GM18907 (cell line): ENCODE results near the gene CAMK2G.
"Not testable (repeated sequence)": the region's sequence is repeated elsewhere in the genome, so short reads cannot be mapped to it uniquely, and the experiment has no call there.

ENCODE experiments used
- ATAC-seq: cut with Tn5 transposase; IDR thresholded peaks from one replicate; pipeline ENCODE4 v1.9.1; 2021; ENCODE audit warnings: mild to moderate bottlenecking, moderate library complexity; ENCODE audit not compliant: unreplicated experiment

CAMK2G gene

GRCh38 chr10:73798927-73799560, 75.3 kb downstream of the CAMK2G start:
- ATAC-seq: no peak

GRCh38 chr10:73798087-73798486, 76.3 kb downstream of the CAMK2G start:
- ATAC-seq: no peak

- no peak for ATAC-seq
Observed at GRCh38 chr10:73797324-73798025, 76.9 kb downstream of the CAMK2G start.

- no peak for ATAC-seq
Observed at GRCh38 chr10:73796766-73797165, 77.6 kb downstream of the CAMK2G start.

GRCh38 chr10:73796035-73796434, 78.3 kb downstream of the CAMK2G start:
- ATAC-seq: not testable (repeated sequence)

- not testable (repeated sequence) for ATAC-seq
Observed at GRCh38 chr10:73795491-73795890, 78.9 kb downstream of the CAMK2G start.

- no peak for ATAC-seq
Observed at GRCh38 chr10:73793456-73793855, 80.9 kb downstream of the CAMK2G start.

GRCh38 chr10:73791871-73792400, 82.4 kb downstream of the CAMK2G start:
- ATAC-seq: no peak

GRCh38 chr10:73790886-73791625, 83.3 kb downstream of the CAMK2G start:
- no peak for ATAC-seq

GRCh38 chr10:73789659-73790055, 84.7 kb downstream of the CAMK2G start:
- ATAC-seq: no peak

GRCh38 chr10:73788864-73789658, 85.3 kb downstream of the CAMK2G start:
- ATAC-seq: no peak

GRCh38 chr10:73787031-73787800, 87.1 kb downstream of the CAMK2G start:
- not testable (repeated sequence) for ATAC-seq

- ATAC-seq: no peak
Observed at GRCh38 chr10:73786512-73786885, 87.9 kb downstream of the CAMK2G start.

- ATAC-seq: peak; percentile 24
Observed at GRCh38 chr10:73785721-73786511, 88.4 kb downstream of the CAMK2G start.

GRCh38 chr10:73785211-73785720, 89.1 kb downstream of the CAMK2G start, which contains the start of gene ZSWIM8:
ZSWIM8 (plus strand) TSS chr10:73785606; CDS start chr10:73785879, 273 bp downstream.
- peak; percentile 75 for ATAC-seq

- ATAC-seq: no peak
Observed at GRCh38 chr10:73782749-73783085, 91.6 kb downstream of the CAMK2G start.

- peak; percentile 61 for ATAC-seq
Observed at GRCh38 chr10:73781879-73782748, 92.2 kb downstream of the CAMK2G start, which contains the start of gene CHCHD1. CHCHD1 (plus strand) TSS chr10:73782048; CDS start chr10:73782076, 28 bp downstream.

GRCh38 chr10:73781548-73781878, 92.8 kb downstream of the CAMK2G start:
- ATAC-seq: no peak
